ENCODE data around the gene PLP1. TPM values are rescaled to one million over a fixed set of nuclear protein-coding genes. Genes with fewer than 3 reads are reported as not detected.
A peak's percentile ranks its signal among the peaks of the same experiment; 100 is the strongest.

The PLP1 gene
- total RNA-seq, 1 donor, result under 0.01 TPM

GRCh38 chrX:103791228-103791627 is 14.6 kb downstream of the PLP1 start:
- no peak for TF ChIP-seq CTCF (IDR thresholded peaks at IDR 0.05; ENCODE audit: insufficient read depth, low read depth, low read length)
- H3K4me3 ChIP-seq (ENCODE audit: low read depth, low read length), result no peak overlapping the region
- no peak for DNase-seq (ENCODE audit: low read depth)

- TF ChIP-seq CTCF (IDR thresholded peaks at IDR 0.05; ENCODE audit: insufficient read depth, low read depth, low read length), result no peak
- no peak for DNase-seq (ENCODE audit: low read depth)
- no peak overlapping the region for H3K4me3 ChIP-seq (ENCODE audit: low read depth, low read length)
Measured at GRCh38 chrX:103791826-103792485, 15.3 kb downstream of the PLP1 start.

GRCh38 chrX:103792916-103793544 is 16.4 kb downstream of the PLP1 start:
- no peak for TF ChIP-seq CTCF (IDR thresholded peaks at IDR 0.05; ENCODE audit: insufficient read depth, low read depth, low read length)
- no peak overlapping the region for H3K4me3 ChIP-seq (ENCODE audit: low read depth, low read length)
- DNase-seq (ENCODE audit: low read depth), result peak; percentile 25

GRCh38 chrX:103793545-103793940 is 16.9 kb downstream of the PLP1 start:
- no peak for TF ChIP-seq CTCF (IDR thresholded peaks at IDR 0.05; ENCODE audit: insufficient read depth, low read depth, low read length)
- DNase-seq (ENCODE audit: low read depth), result no peak
- no peak overlapping the region for H3K4me3 ChIP-seq (ENCODE audit: low read depth, low read length)

- no peak overlapping the region for H3K4me3 ChIP-seq (ENCODE audit: low read depth, low read length)
- DNase-seq (ENCODE audit: low read depth), result no peak
- TF ChIP-seq CTCF (IDR thresholded peaks at IDR 0.05; ENCODE audit: insufficient read depth, low read depth, low read length), result no peak
Measured at GRCh38 chrX:103794119-103794518, 17.5 kb downstream of the PLP1 start.

GRCh38 chrX:103797691-103798090 is 21.1 kb downstream of the PLP1 start:
- TF ChIP-seq CTCF (IDR thresholded peaks at IDR 0.05; ENCODE audit: insufficient read depth, low read depth, low read length), result no peak
- H3K4me3 ChIP-seq (ENCODE audit: low read depth, low read length), result no peak overlapping the region
- no peak for DNase-seq (ENCODE audit: low read depth)
